H1 (cell line): Measurements from ENCODE around the gene NTN1. TPM values are rescaled to one million over a fixed set of nuclear protein-coding genes. Genes with fewer than 3 reads are reported as not detected.

Experiments
- EZH2 ChIP-seq: fragments of 200-600 bp; sonication (generic); IDR thresholded peaks from 2 replicates; pipeline ENCODE4 v1.7.1; 2012; ENCODE audit warnings: low read depth, mild to moderate bottlenecking, moderate library complexity, low read length, inconsistent platforms; ENCODE audit not compliant: severe bottlenecking
- KDM1A ChIP-seq: fragments of 200-600, 300-600 bp; sonication (generic); IDR thresholded peaks from 2 replicates; pipeline ENCODE4 v1.7.1; 2016; ENCODE audit warnings: mild to moderate bottlenecking, low read length, borderline replicate concordance
- POU5F1 ChIP-seq: IDR thresholded peaks from 2 replicates; pipeline ENCODE4 v1.6.1; 2011; ENCODE audit warnings: low read depth, mild to moderate bottlenecking, low read length, moderate library complexity
- RXRA ChIP-seq: IDR thresholded peaks from 2 replicates; pipeline ENCODE4 v1.6.1; 2011; ENCODE audit warnings: low read depth, mild to moderate bottlenecking, low read length, moderate library complexity; ENCODE audit not compliant: insufficient read depth
- SIX5 ChIP-seq: IDR thresholded peaks from 2 replicates; pipeline ENCODE4 v1.6.1; 2011; ENCODE audit warnings: mild to moderate bottlenecking, low read depth, low read length
- SP1 ChIP-seq: IDR thresholded peaks from 2 replicates; pipeline ENCODE4 v1.6.1; 2011; ENCODE audit warnings: low read depth, low read length
- SP2 ChIP-seq: IDR thresholded peaks from 2 replicates; pipeline ENCODE4 v1.6.1; 2012; ENCODE audit warnings: mild to moderate bottlenecking, low read length, inconsistent platforms
- SP4 ChIP-seq: IDR thresholded peaks from 2 replicates; pipeline ENCODE4 v1.6.1; 2012; ENCODE audit warnings: low read length, inconsistent platforms
- SUZ12 ChIP-seq: fragments of 200-600 bp; sonication (generic); IDR thresholded peaks from 2 replicates; pipeline ENCODE4 v1.6.1; 2012; ENCODE audit warnings: mild to moderate bottlenecking, inconsistent platforms, low read length, moderate library complexity, mixed read lengths
- polyA plus RNA-seq, 7 experiments: library from polyadenylated mRNA; depleted of rRNA in 3 of 7; stranded (reverse) in 5 of 7; unstranded in 2 of 7; fragments of >200 nt in 5 of 7; fragments of 200-250 nt in 2 of 7; gene quantifications; 1 replicate in 5 of 7; 2 replicates in 1 of 7; 4 replicates in 1 of 7; pipeline versions ENCODE4 v1.2.1 to v1.2.3, GENCODE V29; 2011 to 2013; ENCODE audit warnings: missing spikeins in 2 of 7, mixed read lengths in 2 of 7
- total RNA-seq: library from RNA; stranded (reverse); fragmentation: NEBNext Ultra II Directional; extraction: Animal tissue kit (Norgen Biotek cat#: 25700); gene quantifications from 2 replicates; pipeline ENCODE4 v1.2.1, GENCODE V29; 2021
- TF ChIP-seq, protein P1 (sequence below): IDR thresholded peaks from 2 replicates; pipeline ENCODE4 v1.6.1; 2012; ENCODE audit warnings: inconsistent platforms
- TF ChIP-seq, protein P2 (sequence below): IDR thresholded peaks from 2 replicates; pipeline ENCODE4 v1.6.1; 2012; ENCODE audit warnings: inconsistent platforms

NTN1 gene
- total and polyA plus RNA-seq, 2 of the 8 experiments (the other 6 are each of a cell fraction or from before 2014, with no cell fraction given): 2.0 to 2.3 TPM

DNA sequence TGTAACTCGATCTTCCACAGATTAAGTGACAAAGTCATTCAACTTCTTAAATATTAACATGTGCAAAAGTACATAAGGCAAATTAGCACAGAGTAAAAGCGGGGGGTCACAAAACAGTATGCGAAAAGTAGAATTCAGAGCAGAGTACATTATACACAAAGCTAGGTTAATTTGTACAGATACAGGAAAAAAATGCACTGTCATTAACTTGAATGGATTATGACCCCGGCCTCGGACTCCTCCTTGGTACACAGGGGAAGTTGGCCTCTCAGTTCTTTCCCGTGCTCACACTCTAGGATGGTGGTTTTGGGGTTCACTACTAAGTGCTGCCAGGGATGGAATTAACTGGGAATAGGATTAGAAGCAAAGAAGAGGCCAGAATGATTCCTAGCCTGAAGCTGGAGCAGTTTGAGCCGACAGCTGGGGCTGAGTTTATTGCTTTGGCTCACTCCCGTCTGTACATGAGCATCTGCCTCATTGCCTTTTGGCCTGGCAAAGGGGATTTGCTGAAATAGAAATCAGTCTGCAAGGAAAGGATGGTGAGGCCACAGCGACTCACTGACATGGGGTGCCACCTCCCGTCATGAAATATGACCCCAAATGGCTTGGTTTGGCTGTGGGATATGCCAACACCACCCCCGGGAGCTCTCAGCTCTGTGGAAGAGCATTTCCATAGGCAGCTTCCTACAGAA, 23.6 kb downstream of the NTN1 start (continued):
- TF ChIP-seq EZH2 (no peak), SIX5 (no peak), SP4 (no peak), POU5F1 (no peak), SUZ12 (no peak), SP2 (no peak), RXRA (no peak), SP1 (no peak), KDM1A (no peak)
- TF ChIP-seq, protein P1, sequence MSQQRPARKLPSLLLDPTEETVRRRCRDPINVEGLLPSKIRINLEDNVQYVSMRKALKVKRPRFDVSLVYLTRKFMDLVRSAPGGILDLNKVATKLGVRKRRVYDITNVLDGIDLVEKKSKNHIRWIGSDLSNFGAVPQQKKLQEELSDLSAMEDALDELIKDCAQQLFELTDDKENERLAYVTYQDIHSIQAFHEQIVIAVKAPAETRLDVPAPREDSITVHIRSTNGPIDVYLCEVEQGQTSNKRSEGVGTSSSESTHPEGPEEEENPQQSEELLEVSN: no peak
- TF ChIP-seq, protein P2, sequence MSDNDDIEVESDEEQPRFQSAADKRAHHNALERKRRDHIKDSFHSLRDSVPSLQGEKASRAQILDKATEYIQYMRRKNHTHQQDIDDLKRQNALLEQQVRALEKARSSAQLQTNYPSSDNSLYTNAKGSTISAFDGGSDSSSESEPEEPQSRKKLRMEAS: no peak
